Measurements from ENCODE around the gene B4GALNT4. TPM values are rescaled to one million over a fixed set of nuclear protein-coding genes. Genes with fewer than 3 reads are reported as not detected.
"Not testable (repeated sequence)": the region's sequence is repeated elsewhere in the genome, so short reads cannot be mapped to it uniquely, and the experiment has no call there.

B4GALNT4 gene
- total RNA-seq, 1 experiment from 2014 or later: 3.0 TPM

- DNase-seq (ENCODE audit: low read depth): no peak
Measured at GRCh38 chr11:391117-392017, 22.1 kb downstream of the B4GALNT4 start.

GRCh38 chr11:392102-392777 is 22.9 kb downstream of the B4GALNT4 start:
- no peak for DNase-seq (ENCODE audit: low read depth)

GRCh38 chr11:393219-394033 is 24.1 kb downstream of the B4GALNT4 start:
- peak; percentile 93 for DNase-seq (ENCODE audit: low read depth)

- peak; percentile 84 for DNase-seq (ENCODE audit: low read depth)
Measured at GRCh38 chr11:394034-394857, 24.9 kb downstream of the B4GALNT4 start, which contains the start of gene PKP3. TSS of gene PKP3 (plus strand) at chr11:394209. CDS start at chr11:394293, 84 bp downstream.

- DNase-seq (ENCODE audit: low read depth): no peak
Measured at GRCh38 chr11:394858-395655, 25.8 kb downstream of the B4GALNT4 start.

- no peak for DNase-seq (ENCODE audit: low read depth)
Measured at GRCh38 chr11:395866-396265, 26.6 kb downstream of the B4GALNT4 start.

GRCh38 chr11:396511-396947 is 27.2 kb downstream of the B4GALNT4 start:
- peak; percentile 70 for DNase-seq (ENCODE audit: low read depth)

- peak; percentile 87 for DNase-seq (ENCODE audit: low read depth)
Measured at GRCh38 chr11:396948-397548, 27.7 kb downstream of the B4GALNT4 start.

GRCh38 chr11:398826-399225 is 29.5 kb downstream of the B4GALNT4 start:
- no peak for DNase-seq (ENCODE audit: low read depth)

GRCh38 chr11:399731-400211 is 30.5 kb downstream of the B4GALNT4 start:
- no peak for DNase-seq (ENCODE audit: low read depth)

GRCh38 chr11:400241-400689 is 31.0 kb downstream of the B4GALNT4 start:
- DNase-seq (ENCODE audit: low read depth): no peak

GRCh38 chr11:401196-401595 is 31.9 kb downstream of the B4GALNT4 start:
- DNase-seq (ENCODE audit: low read depth): not testable (repeated sequence)

GRCh38 chr11:403021-403760 is 33.9 kb downstream of the B4GALNT4 start:
- no peak for DNase-seq (ENCODE audit: low read depth)

- DNase-seq (ENCODE audit: low read depth): no peak
Measured at GRCh38 chr11:403761-404431, 34.6 kb downstream of the B4GALNT4 start.

GRCh38 chr11:404551-405264 is 35.4 kb downstream of the B4GALNT4 start:
- DNase-seq (ENCODE audit: low read depth): no peak

- DNase-seq (ENCODE audit: low read depth): no peak
Measured at GRCh38 chr11:405323-405953, 36.1 kb downstream of the B4GALNT4 start.

Data from Daoy (cell line).